OCI-M1 (cell line): ENCODE measurements around the gene CD247.
"Not testable (repeated sequence)": the region's sequence is repeated elsewhere in the genome, so short reads cannot be mapped to it uniquely, and the experiment has no call there.

Experiments
- DNase-seq: peaks from one replicate; lab custom pipeline; 2025; lab: John Stamatoyannopoulos, UW

The CD247 gene

DNA sequence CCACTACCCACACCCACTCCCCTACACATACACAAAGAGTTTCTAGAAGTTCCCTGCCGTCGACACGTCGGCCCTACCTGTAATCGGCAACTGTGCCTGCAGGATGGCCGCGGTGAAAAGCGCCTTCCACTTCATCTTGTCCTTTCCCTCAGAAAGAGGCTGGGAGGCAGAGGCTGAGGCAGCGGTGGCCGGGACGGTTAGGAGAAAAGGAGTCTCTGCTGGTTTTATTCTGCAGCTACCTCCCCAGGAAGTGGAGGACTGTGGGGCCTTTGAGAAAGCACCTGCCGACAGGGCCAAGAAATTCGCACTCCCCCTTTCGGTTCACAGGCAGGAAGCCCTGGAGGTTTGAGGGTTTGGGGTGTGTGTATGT, at the start of gene CD247:
CD247 (minus strand) TSS at position 199 of the 370 bp plus-strand sequence; CDS start at position 135, 64 bp downstream.
- DNase-seq: no peak

DNA sequence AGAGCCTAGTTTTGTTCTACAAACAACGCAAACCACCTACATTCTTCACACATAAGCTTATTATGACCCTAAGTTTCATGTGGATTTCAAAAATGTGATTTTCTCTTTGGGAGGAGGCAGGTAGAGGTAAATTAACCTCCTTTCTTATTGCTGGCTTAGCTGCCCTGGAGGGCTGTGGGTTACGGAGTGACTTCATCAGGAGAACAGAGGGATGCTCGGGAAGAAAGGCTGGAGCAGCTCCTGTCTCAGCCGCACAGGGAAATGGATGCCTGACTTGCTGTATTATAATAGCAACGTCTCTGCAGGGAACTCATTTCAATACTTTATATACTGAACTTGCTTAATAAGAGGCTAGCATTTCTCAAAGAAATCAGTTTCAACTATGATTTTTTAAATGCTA, 49.3 kb upstream of the CD247 start:
- DNase-seq: no peak

DNA sequence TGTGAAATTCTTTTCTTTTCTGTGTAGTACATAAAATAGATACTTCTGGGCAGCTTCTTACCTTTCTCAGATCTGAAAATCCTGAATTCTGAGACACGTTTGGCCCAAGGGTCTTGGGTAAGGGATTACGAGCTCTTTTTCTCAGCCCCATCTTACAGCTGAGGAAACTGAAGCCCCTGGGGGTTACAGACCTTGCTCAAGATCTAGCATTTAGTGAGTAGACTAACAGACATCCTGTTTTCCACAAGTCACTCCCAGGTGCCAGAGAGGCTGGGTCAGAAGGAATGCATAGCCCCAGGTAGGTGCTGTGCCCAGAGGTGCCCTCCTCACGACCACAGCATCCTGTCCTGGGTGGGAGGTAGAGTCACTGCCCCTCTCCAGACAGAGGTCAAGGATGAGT, 48.4 kb upstream of the CD247 start:
- no peak for DNase-seq

DNA sequence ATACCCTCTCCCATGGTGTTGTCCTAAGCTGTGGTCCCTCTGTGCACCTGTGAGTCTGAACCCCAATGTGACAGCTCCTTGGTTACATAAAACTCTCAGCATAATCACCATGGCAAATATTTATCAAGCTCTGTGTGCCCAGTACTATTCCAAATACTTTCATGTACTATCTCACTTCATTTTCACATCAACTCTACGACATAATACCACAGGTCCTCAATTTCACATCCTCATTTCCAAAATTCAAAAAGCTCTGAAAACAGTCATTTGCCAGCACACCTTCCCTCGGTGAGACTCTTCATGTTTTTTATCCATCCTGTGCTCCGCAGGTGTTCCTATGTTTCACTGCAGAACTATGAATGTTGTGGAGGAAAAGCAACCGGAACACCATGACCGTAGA, 47.6 kb upstream of the CD247 start:
- DNase-seq: no peak

DNA sequence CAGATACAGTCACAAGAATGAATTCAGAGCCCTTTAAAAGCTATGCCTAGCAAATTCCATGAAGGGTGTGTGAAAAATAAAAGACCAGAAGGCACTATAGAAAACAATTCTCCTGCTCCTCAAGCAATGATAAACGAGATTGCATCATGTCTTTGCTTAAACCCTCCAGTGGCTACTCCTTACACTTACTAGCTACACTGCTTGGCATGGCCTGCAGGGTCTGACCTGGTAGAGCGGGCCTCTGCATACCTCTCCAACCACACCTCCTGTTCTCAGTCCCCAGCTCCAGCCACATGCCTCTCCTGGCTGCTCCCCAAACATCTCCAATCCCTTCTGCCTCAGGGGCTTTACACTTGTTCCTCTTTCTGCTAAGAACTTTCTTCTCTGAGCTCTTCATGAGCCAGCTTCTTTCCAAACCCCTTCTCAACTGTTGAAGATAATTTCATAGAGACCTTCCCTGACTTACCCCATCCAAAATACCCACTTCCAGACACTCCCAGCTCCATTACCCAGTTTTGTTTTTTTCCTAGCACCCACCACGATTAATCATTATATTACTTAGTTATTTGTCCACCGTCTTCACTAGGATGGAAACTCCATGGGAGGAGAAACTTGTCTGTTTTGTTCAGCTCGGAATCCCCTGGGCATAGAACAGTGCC, 46.4 kb upstream of the CD247 start:
- peak; percentile 81 for DNase-seq

DNA sequence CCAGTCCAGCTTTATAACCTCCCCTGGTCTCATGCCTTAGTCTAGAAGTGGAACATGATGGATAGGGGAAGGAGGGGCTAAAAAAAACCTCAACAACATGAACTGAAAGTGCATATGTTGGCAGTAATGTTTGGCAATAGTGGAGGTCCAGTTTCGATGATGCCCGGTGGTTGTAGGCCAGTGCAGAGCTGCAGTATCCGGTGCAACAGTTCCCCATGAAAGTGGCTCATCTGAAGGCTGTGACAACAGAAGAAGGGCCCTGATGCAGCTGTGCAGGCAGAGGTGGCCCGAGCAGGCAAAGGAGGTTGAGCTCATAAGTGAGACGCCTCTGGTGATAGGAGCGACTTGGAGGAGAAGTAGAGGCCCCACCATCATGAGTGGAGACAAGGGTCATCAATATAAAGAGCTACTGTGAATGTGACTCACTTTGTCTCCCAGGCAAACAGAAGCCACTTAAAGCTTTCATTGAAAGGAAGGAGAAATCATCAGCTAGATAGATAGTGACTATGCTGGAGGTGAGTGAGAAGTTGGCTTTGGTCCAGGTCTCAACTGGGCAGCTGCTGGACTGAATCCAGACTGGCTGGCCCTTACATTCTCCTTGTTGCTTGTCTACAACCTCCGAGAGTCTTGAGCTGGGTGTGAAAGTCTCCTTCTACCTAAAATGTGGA, 45.4 kb upstream of the CD247 start:
- DNase-seq: peak; percentile 38

DNA sequence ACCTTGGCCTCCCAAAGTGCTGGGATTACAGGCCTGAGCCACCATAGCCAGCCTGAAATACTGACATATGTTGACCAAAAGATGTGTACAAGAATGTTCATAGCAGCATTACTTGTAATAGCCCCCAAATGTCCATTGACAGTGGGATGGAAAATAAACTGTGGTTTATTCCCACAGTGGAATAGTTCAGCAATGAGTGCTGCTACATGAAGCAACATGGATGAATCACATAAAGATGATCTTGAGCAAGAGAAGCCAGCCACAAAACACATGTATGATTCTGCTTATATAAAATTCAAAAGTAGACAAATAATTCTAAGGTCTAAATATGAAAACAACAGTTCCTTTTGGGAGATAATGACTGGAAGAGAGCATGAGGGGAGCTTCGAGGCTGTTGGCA, 44.4 kb upstream of the CD247 start:
- DNase-seq: no peak

DNA sequence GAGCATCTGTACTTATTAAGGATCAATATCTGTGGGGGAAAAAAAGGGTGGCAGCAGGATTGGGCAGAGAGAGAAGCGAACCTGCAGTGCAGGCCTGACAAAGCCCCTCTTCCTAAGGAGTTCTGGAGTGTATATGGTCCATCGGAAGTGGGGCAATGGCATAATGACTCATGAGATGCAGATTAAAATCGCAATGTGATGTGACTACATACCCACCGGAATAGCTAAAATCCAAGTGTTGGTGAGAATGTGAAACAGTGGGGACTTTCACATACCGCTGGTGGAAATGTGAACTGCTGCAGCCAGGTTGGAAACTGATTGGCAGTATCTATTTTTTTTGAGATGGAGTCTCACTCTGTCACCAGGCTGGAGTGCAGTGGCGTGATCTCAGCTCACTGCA, 43.4 kb upstream of the CD247 start:
- no peak for DNase-seq

DNA sequence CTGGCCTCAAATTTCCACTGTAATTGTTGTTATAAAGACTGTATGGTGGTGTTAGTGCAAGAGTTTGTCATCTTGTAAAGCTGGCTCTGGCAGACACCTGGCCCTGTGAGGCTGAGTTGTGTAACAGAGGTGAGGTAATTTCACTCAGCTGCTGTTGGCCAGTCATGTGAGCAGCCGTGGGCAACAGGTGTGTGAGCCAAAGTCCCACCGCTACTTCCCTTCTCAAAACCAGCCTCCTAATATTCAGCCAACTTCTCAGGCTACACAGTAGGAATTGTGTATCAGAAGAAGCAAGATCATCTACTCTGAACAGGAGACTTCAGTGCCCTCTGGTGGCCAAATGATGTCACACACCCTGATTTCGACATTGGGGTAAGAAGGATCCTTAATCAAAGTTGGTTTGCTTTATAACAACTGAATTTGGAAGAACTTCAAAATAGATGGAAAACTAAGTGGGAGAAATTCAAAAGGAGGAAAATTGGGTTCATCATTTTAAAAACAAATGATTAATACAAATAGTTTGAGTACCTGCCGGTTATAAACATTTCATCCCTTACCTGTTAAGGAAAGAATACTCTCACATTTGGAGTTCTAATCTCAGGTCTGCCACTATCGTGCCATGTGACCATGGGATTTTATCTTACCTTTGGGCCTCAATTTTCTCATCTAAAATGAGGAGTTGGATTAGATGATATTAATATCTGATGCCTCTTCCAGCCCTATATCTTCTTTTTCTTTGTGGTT, 37.8 kb upstream of the CD247 start:
- peak; percentile 93 for DNase-seq

DNA sequence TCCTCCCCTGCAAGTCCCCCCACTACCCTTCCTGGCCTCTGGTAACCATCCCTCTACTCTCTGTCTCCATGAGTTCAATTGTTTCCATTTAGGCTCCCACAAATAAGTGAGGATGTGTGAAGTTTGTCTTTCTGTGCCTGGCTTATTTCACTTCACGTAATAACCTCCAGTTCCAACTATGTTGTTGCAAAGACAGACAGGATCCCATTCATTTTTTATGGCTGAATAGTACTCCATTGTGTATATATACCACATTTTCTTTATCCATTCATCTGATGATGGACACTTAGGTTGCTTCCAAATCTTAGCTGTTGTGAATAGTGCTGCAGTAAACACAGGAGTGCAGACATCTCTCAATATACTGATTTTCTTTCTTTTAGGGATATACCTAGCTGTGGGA, 36.7 kb upstream of the CD247 start:
- not testable (repeated sequence) for DNase-seq

DNA sequence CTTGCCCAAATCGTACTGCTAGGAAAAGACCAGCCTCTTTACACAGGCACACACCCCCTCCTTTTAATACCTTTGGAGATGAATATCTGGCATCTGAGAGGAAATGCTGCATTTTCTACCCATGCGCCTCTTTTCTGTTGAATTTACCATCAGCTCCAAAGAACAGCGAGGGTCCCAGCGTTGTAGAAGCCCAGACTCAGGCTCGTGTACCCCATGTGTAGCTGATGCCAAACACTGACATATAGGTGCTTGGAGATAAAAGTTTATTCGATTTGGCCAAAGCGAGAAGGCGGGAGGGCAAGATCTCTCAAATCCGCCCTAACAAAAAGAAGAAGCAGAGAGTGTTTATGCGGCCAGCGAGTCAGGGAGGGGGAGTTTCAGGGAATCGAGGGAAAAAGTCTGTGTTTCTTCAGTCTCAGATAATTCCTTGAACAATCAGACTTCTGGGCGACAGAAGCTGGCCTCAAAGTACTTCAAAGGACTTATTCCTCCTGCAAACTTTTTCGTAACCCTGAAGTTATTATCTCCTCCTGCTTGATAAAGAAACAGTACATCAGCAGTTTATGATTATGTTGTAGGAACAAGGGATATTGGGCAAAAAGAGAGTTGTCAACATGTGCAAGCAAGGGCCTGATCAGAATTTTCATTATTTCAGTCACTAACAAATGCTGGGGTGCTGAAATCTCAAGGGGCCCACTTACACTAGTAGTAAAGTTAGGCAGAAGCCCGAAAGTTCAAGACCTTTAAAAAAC, 35.9 kb upstream of the CD247 start:
- DNase-seq: peak; percentile 84

DNA sequence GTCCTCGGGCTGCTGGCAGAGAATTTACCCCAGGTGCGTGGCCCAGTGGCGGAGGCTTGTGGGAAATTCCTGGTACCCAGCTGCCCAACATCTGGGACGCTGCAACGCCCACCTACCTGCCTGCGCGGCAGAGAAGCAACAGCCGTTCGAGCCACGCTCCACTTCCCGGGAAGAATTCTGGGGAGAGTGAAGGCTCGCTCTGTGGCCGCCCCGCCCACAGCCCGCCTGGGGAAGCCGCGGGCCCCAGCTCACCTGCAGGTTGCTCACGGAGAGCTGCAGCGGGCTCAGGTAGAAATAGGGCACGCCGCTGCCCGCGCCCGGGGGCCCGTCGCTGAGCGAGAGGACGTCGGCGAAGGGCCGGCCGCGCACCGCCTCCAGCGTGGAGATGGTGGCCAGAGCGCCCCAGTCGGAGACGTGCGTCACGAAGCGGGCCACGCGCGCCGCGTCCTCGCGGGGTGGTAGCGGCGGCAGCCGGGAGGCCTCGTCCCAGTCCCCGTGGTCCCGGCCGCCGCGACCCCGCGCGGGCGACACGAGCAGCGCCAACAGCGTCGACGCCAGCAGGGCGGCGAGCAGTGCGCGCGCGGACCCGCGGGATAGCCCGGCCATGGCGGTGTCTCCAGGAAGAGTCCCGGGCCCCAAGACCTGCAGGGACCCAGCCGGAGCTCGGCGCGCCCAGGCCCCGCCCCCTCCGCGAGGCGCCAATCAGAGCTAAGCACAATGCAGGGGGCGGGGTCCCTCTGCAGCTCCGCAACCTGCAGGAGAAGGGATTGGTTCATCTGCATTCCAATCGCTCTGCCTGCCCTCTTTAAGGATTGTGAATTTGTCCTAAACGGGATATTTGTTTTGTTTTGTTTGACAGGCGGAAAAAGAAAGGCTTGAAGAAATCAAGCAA, 35.1 kb upstream of the CD247 start, which contains the start of gene CREG1:
CREG1 (minus strand) TSS at position 627 of the 892 bp plus-strand sequence.
- peak; percentile 98 for DNase-seq

DNA sequence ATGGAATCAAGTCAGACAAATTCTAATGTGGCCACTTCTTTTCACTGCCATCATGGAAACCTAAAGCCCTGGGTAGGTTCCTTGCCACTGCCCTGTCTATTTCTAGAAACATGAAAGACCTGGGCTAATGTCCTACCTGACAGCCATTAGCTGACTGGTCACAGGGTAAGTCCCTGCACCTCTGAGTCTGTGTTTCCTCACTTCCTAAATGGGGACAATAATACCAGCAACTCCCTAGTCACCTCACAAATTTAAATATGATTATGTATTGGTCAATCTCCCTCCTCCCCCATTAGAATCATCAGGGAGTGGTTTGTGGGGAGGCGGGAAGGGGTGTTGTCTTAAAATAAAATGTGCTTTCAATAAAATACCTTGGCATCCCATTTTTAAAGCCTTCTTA, 33.0 kb upstream of the CD247 start:
- peak; percentile 64 for DNase-seq

DNA sequence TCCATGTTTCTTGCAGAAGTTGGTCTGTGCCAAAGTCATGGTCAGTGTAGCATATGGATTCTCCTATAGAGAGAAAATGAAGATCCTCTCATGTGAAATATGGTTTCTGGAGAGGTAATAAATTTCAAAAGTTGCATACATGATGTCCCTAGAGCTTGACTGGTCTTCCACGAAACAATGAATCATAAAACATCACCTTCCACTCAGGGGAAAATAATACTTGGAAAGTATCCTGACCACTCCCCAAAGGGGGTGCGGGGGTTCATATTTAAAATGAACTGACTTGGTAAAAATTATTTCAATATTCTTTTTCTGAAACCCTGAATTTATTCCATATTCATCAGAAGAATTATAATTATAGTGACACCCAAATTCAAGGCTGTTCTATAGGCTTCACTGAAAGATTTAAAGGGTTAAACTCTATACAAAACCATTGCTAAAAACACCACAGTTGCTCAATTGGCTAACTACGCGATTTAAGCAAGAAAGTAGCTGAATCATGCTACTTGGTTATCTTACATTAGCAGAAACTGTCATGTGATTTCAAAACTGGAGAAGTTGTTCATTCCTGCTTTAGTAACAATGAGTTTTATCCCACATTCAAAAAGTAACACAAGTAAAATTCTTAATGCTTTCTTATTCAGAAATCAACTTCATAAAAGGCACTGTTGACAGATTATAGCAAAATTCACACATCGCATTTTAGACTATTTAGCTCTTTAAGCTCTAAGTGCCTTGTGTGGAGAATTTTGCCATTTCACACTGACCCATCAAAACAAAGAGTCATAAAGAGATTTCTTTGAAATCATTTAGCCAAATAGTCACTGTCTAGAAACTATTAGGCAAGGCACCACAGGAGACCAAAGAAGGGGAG, 30.0 kb upstream of the CD247 start:
- peak; percentile 97 for DNase-seq

DNA sequence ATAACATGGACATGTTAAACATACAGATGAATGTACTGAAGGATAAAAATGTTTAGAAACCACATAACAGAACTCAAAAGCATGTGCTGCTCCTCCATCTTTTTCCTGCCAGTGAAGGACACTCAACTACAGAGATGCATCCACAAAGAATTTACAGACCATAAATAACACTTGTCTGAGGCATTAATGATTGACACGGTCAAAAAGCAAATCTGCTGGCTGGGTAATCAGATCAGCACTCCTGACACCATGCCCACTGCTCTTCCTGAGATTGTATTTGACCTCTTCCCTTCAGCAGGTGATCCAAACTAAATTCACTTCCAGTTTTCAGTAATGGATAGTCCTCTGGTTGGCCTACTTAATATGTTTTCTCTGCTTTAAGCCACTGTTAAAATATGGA, 28.6 kb upstream of the CD247 start:
- DNase-seq: no peak

DNA sequence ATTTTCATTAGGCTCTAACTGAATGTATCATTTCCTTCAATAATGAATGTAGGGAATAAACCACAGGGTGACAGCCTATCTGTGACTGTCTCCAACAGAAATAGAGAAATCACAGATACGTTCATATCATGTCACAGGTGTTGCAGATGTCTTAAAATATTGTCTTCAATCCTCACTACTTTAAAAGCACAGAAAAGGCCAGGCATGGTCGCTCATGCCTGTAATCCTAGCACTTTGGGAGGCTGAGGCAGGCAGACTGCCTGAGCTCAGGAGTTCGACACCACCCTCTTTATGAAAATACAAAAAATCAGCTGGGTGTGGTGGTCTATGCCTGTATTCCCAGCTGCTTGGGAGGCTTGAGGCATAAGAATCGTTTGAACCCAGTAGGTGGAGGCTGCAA, 27.0 kb upstream of the CD247 start:
- no peak for DNase-seq

DNA sequence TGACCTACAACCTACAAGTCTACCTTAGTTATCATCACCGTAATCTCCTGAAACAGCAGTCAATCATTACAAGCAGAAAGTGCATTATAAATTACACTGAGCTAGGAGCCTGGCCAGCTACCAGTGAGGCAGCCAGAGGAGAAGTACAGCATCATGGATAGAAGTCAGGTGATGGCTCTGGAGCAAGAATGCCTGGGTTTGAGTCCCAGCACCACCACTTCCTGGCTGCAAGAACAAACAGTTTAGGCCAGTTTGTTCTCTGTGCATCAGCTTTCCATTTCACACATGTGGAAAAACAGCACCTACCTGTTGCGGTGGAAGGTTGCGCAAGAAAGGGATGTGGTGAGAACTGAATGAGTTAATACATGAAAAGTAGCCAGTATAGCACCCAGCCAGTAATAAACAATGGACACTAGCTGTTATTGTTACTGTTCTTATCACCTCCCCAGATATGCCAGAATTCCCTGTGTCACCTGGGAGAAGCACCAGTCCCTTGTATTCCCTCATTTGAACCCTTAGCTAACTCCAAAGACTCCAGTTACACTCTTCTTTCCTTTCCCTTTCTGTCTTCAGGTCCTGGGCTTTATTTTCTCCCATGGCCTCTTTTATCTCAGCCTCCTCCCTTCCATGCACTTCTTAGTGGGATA, 26.2 kb upstream of the CD247 start:
- peak; percentile 16 for DNase-seq

DNA sequence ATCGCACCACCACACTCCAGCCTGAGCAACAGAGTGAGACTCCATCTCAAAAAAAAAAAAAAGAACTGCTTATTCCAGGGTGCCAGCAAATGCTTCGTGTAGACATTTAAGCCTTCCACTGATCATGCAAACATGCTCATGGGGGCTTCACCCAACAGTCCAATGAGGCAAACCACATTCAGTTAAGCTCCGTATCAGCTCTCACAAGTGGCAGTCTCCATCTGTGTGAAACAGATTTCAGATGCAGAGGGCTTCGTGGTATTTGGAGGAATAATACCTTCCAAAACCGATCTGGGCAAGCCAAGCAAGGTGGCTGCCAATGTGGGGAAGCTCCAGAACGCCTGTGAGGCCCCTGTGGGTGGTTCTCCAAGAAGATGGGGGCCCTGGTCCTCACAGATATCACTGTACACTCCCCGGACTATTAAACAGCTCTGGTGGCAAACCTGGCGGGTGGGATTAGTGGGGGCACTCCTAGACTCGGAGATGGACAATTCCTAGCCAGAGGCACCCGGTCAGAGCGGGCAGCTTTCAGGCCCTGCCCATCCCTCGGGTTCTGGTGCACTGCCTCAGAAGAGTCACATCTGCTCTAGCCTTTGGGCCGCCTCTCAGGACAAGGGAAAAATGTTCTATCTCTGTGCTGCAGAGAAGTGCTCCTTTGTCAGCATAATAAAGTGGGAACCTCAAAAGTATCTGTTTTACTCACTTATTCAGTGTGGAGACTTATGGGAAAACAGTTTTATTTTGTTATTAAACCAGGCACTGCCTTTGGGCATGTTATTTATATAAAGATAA, 25.1 kb upstream of the CD247 start:
- DNase-seq: peak; percentile 48
